Stimulated activated CD4-positive, alpha-beta T cell treated with anti-CD3 and anti-CD28 coated beads, Interleukin-15, amount 100 ng/mL, for 1 hour (primary cell): ENCODE results near the gene NRSN2.
"Not testable (repeated sequence)": the region's sequence is repeated elsewhere in the genome, so short reads cannot be mapped to it uniquely, and the experiment has no call there.

Experiments
- DNase-seq, 2 donors: peaks; one replicate each; pipeline ENCODE4 v3.0.0-alpha.2; 2020; ENCODE audit warnings: low read depth in 1 of 2, low spot score in 1 of 2

NRSN2 gene

DNA sequence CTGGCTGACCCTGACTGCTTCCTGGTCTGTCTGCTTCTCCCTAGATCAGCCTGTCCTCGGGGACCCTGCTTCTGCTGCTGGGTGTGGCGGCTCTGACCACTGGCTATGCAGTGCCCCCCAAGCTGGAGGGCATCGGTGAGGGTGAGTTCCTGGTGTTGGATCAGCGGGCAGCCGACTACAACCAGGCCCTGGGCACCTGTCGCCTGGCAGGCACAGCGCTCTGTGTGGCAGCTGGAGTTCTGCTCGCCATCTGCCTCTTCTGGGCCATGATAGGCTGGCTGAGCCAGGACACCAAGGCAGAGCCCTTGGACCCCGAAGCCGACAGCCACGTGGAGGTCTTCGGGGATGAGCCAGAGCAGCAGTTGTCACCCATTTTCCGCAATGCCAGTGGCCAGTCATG, 6.3 kb downstream of the NRSN2 start:
- DNase-seq, result no peak

DNA sequence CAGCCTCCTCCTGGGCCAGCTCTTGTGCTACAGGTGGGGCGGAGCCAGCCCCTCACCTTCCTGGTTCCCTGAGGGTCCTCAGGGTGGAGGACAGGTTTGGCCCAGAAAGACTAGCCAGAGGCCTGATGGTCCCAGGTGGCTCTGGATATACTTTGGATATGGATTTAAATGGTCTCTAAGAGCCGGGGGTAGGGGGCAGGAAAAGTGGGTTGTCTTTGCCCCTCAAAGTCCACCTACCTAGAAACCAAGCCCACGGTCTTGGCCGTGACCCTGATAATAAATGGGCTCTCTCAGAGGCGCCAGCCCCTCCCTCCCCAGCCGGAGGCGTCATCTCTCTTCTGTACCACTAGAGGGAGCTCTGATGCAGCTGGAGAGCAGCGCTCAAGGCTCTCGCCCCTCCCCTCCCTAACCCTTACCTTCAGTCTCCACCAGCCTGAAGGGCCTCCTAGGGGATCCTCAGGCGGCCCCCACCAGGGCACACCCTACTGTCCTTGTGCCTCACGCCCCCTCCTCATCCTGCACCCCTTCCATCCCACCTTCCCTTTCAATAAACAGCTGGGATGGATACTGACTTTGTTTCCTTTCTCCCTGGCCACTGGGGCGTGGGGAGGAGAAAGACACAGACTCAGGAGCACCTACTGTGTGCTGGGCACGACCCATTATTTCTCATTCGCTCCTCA, 7.5 kb downstream of the NRSN2 start:
- DNase-seq, result peak; percentile 62 to 68

DNA sequence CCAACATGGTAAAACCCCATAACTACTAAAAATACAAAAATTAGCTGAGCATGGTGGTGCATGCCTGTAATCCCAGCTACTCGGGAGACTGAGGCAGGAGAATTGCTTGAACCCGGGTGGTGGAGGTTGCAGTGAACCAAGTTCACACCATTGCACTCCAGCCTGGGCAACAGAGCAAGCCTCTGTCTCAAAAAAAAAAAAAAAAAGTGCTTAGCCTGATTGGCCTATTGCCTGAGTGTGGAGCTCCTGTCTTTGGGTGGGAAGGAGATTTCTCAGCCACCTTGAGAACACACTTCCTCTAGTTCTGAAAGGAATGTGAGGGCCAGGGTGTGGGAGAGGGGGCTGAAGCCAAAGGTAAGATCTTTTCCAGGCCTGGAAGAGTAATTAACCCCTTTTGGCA, 9.2 kb downstream of the NRSN2 start:
- DNase-seq, result not testable (repeated sequence)

DNA sequence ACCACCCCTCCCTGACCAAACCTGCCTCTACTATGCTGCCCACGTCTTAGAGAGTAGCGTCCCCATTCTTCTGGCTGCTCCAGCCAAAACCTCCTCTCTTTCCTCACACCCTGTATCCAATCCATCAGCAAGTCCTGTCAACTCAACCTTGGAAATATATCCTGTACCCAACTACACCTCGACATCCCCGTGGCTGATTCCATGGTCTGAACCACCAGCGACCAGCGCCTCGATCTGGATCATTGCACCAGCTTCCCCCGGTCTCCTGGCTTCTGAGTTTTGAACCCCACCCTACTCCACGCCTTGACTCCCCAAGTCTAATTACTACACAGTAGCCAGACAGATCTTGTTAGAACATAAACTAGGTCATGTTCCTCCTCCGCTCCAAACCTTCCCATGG, 9.8 kb downstream of the NRSN2 start:
- no peak for DNase-seq

DNA sequence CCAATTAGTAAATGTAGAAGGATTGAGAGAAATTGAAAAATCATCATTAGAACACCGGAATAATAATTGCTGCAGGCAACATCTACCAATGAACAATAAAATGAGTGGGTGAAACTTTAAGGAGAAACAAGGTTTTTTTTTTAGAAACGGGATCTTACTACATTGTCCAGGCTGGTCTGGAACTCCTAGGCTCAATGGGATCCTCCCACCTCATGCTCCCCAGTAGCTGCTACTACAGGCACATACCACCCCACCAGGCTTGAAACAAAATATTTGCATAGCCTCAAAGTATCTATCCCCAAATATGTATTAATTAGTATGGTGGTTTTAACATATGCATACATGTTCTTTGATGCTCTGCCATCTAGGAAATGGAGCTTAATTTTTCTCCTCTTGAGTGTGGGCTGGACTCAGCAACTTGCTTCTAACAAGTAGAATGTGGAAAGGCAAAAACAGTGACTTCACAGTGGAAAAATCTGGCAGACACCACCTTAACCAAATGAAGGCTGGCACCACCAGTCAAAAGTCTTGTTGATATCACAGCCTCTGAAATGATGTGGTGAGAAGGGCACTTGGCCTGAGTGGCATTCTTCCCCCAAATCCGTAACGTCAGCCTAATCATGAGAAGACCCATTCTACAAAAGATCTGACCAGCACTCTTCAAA, 12.1 kb downstream of the NRSN2 start:
- no peak for DNase-seq

DNA sequence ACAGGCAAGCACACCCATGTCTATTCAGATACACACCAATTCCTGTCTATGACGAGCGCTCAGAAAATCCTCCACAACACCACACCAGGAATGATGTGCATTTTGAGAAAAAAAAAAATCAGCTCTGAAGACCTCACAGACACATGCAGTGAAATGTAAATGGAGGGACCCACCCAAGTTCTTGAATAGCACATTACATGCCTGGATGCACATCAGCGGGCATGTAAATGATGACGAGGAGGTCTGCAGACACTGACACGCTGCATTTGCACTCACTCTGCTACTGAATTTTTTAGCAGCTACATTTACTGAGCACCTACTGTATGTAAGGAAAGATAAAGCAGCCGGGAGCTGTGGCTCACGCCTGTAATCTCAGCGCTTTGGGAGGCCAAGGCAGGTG, 14.7 kb downstream of the NRSN2 start:
- DNase-seq, result no peak

DNA sequence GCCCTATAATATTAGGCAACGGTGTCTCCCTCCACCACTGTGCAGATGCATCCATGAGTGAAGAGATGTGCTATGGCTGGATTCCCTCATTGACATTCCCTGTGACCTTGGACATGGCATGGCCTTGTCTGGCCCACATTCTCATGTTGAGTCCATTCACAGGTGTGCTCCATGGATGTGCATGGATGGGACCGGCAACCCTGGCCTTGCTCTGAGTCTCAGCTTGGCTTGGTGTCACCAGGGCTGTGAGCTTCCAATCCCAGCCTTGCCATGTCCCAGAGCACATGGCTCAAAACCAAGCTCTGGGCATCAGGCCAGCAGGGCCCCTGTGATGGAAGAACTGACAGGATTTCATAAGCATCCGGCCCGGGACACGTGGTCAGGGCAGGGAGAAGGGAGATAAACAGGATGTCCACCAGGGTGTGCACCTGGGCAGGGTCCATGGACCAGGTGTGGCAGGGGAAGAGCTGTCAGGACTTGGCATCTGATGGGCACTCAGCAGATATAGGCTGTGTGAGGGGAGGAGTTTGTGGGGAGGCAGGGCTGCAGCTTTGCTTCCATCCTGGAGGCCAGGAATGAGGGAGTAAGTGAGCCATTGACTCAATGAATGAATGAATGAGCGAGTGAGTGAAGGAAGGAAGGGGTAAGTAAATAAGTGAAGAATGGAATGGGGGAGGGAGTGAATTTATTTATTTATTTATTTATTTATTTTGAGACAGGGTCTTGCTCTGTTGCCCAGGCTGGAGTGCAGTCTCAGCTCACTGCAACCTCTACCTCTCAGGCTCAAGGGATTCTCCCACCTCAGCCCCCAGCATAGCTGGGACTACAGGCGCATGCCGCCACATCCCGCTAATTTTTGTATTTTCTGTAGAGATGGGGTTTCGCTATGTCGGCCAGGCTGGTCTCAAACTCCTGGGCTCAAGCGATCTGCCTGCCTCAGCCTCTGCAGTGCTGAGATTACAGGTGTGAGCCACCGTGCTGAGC, 15.7 kb downstream of the NRSN2 start:
- no peak for DNase-seq

DNA sequence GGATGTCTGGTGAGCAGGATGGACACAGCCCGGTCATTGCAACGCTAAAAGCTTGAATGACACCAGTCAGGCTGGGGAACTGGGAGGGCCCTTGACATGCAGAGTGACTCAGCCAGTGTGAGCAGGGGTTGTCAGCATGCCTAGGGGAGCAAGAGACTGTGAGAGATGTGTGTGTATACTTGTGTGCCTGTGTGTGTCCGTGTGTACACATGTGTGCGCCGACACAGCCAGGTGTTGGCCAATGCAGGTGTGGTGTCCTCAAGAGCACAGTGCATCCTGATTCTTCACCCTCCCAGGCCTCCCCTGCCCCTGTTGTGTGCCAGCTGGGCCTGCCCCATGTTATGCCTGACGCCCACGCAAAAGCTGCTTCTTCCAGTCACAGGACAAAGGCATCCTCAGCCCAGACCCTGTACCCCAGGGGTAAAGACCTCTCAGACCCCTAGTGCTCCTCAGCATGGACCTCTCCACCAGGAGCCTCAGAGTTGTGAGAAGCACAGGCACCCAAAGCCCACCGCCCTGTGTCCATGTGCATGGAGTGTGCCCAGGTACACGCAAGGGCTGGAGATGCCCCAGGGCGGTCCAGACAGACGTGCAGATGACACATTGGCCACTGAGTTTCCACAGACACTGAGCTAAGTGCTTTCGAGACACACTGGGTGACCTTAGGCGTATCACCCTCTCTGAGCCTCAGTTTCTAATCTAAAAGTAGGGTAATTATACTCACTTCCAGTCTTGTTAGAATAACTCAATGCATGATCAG, 16.6 kb downstream of the NRSN2 start:
- no peak for DNase-seq

DNA sequence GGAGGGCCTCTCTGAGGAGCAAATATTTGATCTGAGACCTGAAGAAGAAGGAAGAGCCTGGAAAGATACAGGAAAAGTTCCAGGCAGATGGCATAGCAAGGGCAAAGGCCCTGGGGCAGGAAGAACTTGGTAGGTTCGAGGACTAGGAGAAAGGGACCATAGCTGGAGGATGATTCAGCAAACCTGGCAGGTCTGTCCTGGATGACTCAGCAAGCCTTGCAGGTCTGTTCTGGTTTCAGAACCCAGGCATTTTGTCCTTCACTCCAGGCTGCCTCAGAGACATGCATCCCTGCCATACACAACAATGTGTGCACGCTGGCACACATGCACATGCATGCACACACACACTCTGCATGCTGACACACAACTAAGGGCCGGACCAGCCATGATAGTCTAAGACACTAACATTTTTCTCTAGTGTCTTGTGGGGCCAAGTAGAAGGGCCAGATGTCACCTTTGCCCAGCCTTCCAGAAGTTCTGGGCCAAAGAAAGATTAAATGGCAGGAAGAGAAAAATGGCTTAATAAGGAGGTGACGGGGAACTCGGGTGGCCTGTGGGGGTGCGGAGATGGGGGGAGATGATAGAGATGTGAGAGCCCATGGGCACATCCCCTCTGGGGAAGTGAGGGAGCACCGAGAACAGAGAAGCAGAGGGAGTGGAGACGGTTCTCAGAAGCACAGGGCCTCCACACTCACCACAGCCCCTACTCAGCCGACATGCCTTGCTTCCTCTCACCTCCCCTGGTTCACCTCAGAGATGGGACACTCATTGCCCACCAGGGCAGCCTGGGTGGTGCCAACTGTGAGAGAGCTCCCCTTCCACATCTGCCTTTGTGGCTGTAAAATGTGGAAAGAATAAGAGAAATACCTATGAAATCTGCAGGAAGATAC, 18.2 kb downstream of the NRSN2 start:
- no peak for DNase-seq

DNA sequence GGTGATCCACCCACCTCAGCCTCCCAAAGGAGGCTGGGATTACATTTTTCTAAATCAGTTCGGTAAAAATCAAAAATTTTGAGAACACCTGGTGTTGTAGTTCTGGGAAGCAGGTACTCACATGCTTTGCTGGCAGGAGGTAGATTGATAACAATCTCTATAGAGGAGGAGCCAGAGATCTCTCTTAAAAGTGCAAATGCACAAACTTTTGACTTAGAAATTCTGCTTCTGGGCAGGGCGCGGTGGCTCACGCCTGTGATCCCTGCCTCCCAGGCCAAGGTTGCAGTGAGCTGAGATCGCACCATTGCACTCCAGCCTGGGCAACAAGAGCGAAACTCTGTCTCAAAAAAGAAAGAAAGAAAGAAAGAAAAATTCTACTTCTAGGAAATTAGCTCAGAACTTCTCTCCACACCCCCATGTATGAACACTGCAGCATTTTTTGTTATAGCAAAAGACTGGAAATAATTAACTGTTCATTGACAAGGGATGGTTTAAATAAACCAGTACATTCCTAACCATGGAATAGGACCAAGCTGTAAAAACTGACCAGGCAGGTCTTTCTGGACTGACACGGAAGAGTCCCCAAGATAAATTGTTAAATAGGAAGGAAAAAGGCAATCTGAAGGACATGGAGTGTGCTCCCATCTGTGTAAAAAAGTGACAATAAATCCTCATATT, 19.3 kb downstream of the NRSN2 start:
- no peak for DNase-seq

DNA sequence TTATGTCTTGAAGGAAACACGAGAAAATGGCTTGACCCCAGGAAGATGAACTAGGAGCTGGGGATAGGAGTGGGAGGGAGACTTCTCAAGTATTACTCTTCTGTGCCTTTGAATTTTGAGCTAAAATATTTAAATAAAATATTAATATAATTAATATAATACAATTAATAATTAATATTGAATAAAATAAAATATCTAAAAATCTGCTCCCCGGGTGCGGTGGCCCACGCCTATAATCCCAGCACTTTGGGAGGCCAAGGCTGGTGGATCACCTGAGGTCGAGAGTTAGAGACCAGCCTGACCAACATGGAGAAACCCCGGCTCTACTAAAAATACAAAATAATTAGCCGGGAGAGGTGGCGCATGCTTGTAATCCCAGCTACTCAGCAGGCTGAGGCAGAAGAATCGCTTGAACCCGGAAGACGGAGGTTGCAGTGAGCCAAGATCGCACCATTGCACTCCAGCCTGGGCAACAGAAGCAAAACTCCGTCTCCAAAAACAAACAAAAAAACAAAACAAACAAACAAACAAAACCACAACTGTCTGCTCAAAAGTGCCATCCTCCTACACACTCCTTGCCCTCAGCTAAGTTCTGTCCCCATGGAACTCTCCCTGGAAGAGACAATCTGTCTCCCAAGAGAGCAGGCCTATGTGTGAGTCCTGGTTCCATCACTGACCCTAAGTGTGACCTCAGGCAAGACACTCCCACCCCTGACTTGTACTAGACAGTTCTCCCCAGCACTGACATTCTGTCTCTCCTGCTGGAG, 20.0 kb downstream of the NRSN2 start:
- DNase-seq, result no peak

DNA sequence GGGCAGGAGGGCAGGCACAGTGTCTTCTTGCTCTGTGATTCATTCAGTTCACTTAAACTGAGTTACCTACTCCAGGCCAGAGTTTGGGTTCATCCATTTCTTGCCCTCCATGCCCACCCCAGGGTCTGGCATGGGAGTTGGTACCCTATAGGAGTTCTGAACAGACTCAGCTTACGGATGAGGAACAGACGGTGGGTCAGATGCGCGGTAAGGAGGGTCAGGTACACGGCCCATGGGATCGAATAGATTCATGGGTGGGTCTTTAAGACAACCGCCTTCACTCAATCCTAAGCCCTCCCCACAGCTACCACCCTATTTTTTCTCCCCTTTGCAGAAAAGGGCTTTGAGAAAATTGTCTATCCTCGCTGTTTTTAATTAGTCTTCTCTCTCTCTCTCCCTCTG, 20.6 kb downstream of the NRSN2 start:
- no peak for DNase-seq

DNA sequence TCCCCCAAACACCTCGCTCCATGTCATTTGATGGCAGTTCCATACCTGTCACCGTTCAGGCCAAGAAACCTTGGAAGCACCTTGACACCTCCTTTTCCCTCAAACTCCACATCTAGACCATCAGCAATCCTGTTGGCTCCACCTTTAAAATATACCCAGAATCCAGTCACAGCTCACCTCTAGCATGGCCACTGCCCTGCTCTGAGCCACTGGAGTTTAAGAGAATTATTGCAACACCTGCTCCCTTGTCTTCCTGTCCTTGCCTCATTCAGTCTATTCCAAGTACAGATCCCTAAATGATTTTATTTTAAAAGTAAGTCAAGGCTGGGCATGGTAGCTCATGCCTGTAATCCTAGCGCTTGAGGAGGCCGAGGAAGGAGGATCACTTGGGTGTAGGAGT, 22.0 kb downstream of the NRSN2 start:
- DNase-seq, result no peak

DNA sequence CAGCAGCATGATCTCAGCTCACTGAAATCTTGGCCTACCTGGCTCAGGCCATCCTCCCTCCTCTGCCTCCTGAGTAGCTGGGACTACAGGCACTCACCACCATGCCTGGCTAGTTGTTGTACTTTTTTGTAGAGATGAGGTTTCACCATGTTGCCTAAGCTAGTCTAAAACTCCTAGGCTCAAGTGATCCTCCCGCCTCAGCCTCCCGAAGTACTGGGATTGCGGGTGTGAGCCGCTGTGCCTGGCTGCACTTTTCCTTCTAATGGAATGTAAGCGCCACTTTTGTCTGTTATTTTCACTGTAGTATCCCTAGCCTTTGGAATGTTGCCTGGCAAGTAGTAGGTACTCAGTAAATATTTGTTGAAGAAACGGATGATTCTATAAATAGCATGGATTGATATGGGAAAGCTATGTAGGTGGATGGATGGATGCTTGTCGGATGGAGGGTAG, 23.3 kb downstream of the NRSN2 start:
- no peak for DNase-seq

DNA sequence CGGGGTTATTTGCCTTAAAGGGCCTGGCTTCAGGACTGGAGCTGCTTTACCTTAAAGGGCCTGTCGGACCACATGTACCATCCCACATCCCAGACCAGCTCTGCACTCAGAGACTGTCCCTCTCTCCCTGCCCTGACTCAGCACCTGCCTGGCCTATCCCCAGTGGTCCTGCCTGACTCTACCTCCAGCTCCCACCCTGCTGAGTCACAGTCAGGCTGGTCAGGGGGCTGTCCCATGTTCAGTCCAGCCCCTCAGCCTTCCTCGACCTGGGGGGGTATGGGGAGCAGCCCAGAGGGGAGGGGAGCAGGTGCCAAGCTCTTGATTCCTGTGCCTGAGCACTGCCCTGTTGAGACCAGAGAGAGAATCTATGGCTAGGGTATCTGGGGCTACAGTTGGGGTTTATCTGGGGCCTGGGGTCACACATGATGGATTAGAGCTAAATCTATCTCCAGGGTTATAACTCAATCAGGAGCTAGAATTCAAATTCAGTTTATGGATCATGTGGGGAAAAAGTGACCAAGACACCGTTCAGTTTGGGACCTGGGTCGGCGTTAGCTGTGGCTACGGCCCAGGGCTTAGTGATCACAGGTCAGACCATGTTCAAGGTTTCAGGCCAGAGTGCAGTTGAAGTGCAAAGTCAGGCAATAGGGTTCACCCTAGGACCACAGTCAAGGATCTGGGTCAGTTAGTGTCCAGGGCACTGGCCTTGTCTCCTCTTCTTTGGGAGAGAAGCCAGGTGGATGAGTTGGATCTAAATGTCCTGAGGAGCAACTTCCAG, 24.3 kb downstream of the NRSN2 start:
- no peak for DNase-seq

DNA sequence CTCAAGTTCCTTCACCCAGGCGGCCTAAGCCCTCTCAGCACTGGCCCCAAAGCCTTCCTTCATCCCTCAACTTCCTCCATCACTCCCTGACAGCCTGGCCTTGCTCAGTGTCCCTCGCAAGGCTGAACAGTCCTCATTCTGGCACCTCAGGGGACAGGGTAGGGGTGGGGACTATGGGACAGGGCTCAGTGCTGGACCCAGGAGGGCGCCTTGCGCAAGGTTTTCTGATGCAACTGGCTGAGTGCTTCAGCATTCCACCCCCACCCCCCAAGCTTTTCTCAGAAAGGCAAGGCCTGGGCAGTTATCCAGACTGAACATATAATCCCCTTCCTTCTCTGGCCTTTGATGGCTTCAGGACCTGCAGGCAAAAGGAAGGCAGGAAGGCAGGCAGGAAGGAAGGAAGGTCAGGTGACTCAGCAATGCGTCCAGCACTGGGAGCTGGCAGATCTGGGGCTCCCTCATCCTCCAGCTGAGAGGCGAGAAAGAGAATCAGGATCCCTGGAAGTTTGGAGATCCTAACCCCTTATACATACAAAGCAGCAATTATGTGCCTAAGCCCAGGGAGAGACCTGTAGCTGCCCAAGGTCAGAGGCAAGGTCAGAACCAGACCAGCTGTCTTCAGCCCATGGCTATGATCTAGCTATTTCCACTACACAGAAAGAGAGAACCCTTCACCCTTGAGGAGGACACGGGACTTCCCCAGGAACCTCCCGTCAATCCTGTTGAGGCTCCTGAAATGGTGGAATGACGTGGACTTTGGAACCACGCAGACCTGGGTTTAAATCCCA, 25.0 kb downstream of the NRSN2 start:
- DNase-seq, result no peak

DNA sequence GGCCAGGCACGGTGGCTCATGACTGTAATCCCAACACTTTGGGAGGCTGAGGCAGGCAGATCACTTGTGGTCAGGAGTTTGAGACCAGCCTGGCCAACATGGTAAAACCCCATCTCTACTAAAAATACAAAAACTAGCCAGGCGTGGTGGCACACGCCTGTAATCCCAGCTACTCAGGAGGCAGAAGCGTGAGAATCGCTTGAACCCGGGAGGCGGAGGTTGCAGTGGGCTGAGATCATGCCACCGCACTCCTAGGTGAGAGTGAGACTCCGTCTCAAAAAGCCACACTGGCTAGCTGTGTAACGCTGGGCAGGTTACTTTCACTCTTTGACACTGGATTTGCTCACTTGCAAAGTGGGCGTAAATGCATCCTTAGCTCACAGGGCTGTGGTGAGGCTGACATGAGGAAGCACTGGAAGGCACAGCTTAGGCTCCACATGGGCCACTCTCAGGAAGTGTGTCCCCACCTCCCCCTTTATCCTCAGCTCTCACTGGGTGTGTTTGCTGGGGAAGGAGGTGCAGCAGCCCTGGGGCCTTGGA, 25.7 kb downstream of the NRSN2 start:
- DNase-seq, result not testable (repeated sequence)
